ENCODE measurements around the gene NRXN2. TPM values are rescaled to one million over a fixed set of nuclear protein-coding genes. Genes with fewer than 3 reads are reported as not detected.
A peak's percentile ranks its signal among the peaks of the same experiment; 100 is the strongest.

NRXN2 gene
- total RNA-seq, 2 donors from 2014 or later, result 0.85 to 1.4 TPM

- Histone ChIP-seq H3K36me3 (no peaks in the 10 kb centered on the region), H3K27ac (no peak overlapping the region), H3K4me1 (no peaks in the 10 kb centered on the region), H3K4me3 (no peak overlapping the region), H3K9me3 (no peaks in the 10 kb centered on the region), H3K27me3 (no peaks in the 10 kb centered on the region)
- no peak for DNase-seq (ENCODE audit: low spot score)
- TF ChIP-seq CTCF (IDR thresholded peaks at IDR 0.05), result no peak
Observed at GRCh38 chr11:64569300-64569970, 153.6 kb downstream of the NRXN2 start.

GRCh38 chr11:64568584-64569140 lies 154.3 kb downstream of the NRXN2 start:
- Histone ChIP-seq H3K4me3 (no peak overlapping the region), H3K9me3 (no peaks in the 10 kb centered on the region), H3K4me1 (no peaks in the 10 kb centered on the region), H3K27ac (no peak overlapping the region), H3K36me3 (no peaks in the 10 kb centered on the region), H3K27me3 (no peaks in the 10 kb centered on the region)
- no peak for DNase-seq (ENCODE audit: low spot score)
- no peak for TF ChIP-seq CTCF (IDR thresholded peaks at IDR 0.05)

DNA sequence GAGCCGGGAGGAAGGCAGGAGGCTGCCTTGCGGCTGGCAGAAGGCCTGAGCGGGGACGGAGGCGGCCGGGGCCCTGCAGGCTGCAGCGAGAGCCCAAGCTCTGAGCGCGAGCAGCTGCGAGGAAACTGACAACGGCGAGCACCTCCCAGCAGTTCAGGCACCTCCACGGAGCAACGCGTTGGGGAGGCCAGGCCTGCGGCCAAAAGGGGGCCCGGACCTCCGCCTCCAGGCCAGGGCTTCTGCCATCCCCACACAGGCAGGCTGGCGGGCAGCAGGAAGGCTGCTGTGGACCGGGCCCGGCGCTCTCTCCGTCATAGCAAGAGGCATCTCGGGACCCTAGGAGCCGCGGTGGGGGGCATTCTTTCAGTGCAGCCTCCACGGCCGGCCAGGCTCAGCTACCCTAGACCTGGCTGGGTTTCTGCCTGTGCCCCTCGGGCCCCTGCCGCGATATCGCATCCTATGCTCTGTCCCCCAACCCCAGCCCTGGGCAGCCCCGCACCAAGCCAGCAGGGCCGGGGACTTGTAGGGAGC lies 154.9 kb downstream of the NRXN2 start:
- TF ChIP-seq CTCF (IDR thresholded peaks at IDR 0.05), result no peak
- no peaks in the 10 kb centered on the region for H3K4me1 ChIP-seq
- no peaks in the 10 kb centered on the region for H3K27me3 ChIP-seq
- H3K27ac ChIP-seq, result no peak overlapping the region
- H3K4me3 ChIP-seq, result no peak overlapping the region
- no peaks in the 10 kb centered on the region for H3K9me3 ChIP-seq
- no peaks in the 10 kb centered on the region for H3K36me3 ChIP-seq
- DNase-seq (ENCODE audit: low spot score), result no peak

- Histone ChIP-seq H3K27me3 (no peaks in the 10 kb centered on the region), H3K4me3 (no peak overlapping the region), H3K36me3 (no peaks in the 10 kb centered on the region), H3K4me1 (no peaks in the 10 kb centered on the region), H3K9me3 (no peaks in the 10 kb centered on the region), H3K27ac (no peak overlapping the region)
- TF ChIP-seq CTCF (IDR thresholded peaks at IDR 0.05), result no peak
- DNase-seq (ENCODE audit: low spot score), result no peak
Observed at GRCh38 chr11:64566915-64567891, 155.8 kb downstream of the NRXN2 start.

DNA sequence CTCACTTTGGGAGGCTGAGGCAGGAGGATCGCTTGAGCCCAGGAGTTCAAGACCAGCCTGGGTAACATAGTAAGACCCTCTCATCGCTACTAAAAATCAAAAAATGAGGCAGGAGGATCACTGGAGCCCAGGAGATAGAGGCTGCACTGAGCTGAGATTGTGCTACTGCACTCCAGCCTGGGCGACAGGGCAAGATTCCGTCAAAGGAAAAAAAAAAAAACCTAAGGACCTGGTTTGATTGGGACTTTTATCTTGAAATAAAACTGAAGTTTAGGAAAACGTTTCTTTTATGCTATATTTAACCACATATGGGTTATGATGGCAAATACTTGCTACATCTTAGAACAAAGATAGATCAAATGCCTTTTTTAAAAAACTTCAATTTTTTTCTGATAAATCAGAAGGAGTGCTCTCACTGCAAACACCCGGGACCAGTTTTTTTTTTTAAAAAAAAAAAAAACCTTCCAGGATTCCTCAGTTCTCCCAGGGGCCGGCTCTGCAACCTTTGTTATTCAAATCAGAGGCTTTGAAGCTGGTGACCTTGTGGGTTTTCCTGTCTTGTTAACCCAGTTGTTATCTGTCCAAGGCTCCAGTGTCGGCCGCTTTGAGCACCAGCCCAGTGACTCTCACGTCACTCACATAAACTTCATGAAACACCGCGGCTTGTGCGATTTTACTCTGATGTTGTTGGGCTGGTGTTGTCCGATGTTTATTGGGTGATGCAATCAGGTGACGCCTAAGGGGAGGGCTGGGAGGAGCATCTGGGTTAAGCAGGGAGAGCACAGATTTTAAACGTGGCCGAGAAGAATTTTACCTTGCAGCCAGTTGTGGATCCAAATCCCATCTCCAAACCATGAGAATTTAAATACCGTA lies 156.7 kb downstream of the NRXN2 start:
- DNase-seq (ENCODE audit: low spot score), result peak; percentile 85
- Histone ChIP-seq H3K36me3 (no peaks in the 10 kb centered on the region), H3K27me3 (no peaks in the 10 kb centered on the region), H3K9me3 (no peaks in the 10 kb centered on the region), H3K4me3 (peak overlapping the region in 1 of 2 donors; percentile 8), H3K27ac (no peak overlapping the region), H3K4me1 (no peaks in the 10 kb centered on the region)
- no peak for TF ChIP-seq CTCF (IDR thresholded peaks at IDR 0.05)

All from right atrium auricular region (tissue), 2 donors.